KMS-11 (cell line): Measurements from ENCODE around the gene PPM1E.

Experiments used
- H2AFZ ChIP-seq: fragments of 200-600 bp; sonication (generic); 2 replicates; pipeline ENCODE4 v1.6.1; 2016; ENCODE audit warnings: antibody characterized with exemption, mixed run types, low read depth
- H3K27ac ChIP-seq: fragments of 200-600 bp; sonication (generic); 2 replicates; pipeline ENCODE4 v1.6.1; 2016; ENCODE audit warnings: mild to moderate bottlenecking, mixed run types
- H3K27me3 ChIP-seq: fragments of 200-600 bp; sonication (generic); 2 replicates; pipeline ENCODE4 v1.6.1; 2017; ENCODE audit warnings: mild to moderate bottlenecking, low read depth, mixed run types, moderate library complexity; ENCODE audit not compliant: insufficient read depth
- H3K36me3 ChIP-seq: fragments of 200-600 bp; sonication (generic); 2 replicates; pipeline ENCODE4 v1.6.1; 2017; ENCODE audit warnings: mild to moderate bottlenecking, mixed run types; ENCODE audit not compliant: insufficient read depth
- H3K4me1 ChIP-seq: fragments of 200-600 bp; sonication (generic); 2 replicates; pipeline ENCODE4 v1.6.1; 2016; ENCODE audit warnings: mild to moderate bottlenecking, low read depth, mixed run types; ENCODE audit not compliant: poor library complexity, severe bottlenecking
- H3K4me2 ChIP-seq: fragments of 200-600 bp; sonication (generic); 2 replicates; pipeline ENCODE4 v1.7.0; 2016; ENCODE audit warnings: mild to moderate bottlenecking, mixed run types
- H3K4me3 ChIP-seq: fragments of 200-600 bp; sonication (generic); IDR thresholded peaks from 2 replicates; pipeline ENCODE4 v1.6.1; 2017; ENCODE audit warnings: low read depth, low read length, mixed read lengths; ENCODE audit not compliant: insufficient read depth
- H3K79me2 ChIP-seq: fragments of 200-600 bp; sonication (generic); 2 replicates; pipeline ENCODE4 v1.6.1; 2016; ENCODE audit warnings: low read depth, mixed run types; ENCODE audit not compliant: insufficient read depth
- H3K9ac ChIP-seq: fragments of 200-600 bp; sonication (generic); 2 replicates; pipeline ENCODE4 v1.6.1; 2016; ENCODE audit warnings: mild to moderate bottlenecking, mixed run types
- H4K20me1 ChIP-seq: fragments of 200-600 bp; sonication (generic); 2 replicates; pipeline ENCODE4 v1.6.1; 2016; ENCODE audit warnings: mild to moderate bottlenecking, mixed run types; ENCODE audit not compliant: insufficient read depth
- CTCF ChIP-seq: fragments of 200-600 bp; sonication (generic); conservative IDR thresholded peaks from 2 replicates; pipeline ENCODE4 v1.6.1; 2017; ENCODE audit warnings: low read depth, mild to moderate bottlenecking, antibody characterized with exemption, low read length, moderate library complexity, mixed read lengths

PPM1E gene

GRCh38 chr17:58779446-58779845, 23.8 kb downstream of the PPM1E start:
- no peak overlapping the region for H3K4me2 ChIP-seq
- no peak for TF ChIP-seq CTCF
- no peaks in the 10 kb centered on the region for H4K20me1 ChIP-seq
- H3K4me1 ChIP-seq, result no peaks in the 10 kb centered on the region
- H3K36me3 ChIP-seq, result no peaks in the 10 kb centered on the region
- no peak overlapping the region for H3K9ac ChIP-seq
- H2AFZ ChIP-seq, result no peak overlapping the region
- H3K27me3 ChIP-seq, result no peaks in the 10 kb centered on the region
- H3K79me2 ChIP-seq, result no peaks in the 10 kb centered on the region
- H3K27ac ChIP-seq, result no peak overlapping the region
- no peak overlapping the region for H3K4me3 ChIP-seq

GRCh38 chr17:58783380-58783779, 27.7 kb downstream of the PPM1E start:
- no peak for TF ChIP-seq CTCF
- Histone ChIP-seq H4K20me1 (no peaks in the 10 kb centered on the region), H3K27me3 (no peaks in the 10 kb centered on the region), H3K27ac (no peak overlapping the region), H3K36me3 (no peaks in the 10 kb centered on the region), H3K4me2 (no peak overlapping the region), H2AFZ (no peak overlapping the region), H3K9ac (no peak overlapping the region), H3K79me2 (no peaks in the 10 kb centered on the region), H3K4me3 (no peak overlapping the region), H3K4me1 (no peaks in the 10 kb centered on the region)

GRCh38 chr17:58785097-58785496, 29.4 kb downstream of the PPM1E start:
- Histone ChIP-seq H3K4me3 (no peak overlapping the region), H3K9ac (no peak overlapping the region), H3K27me3 (no peaks in the 10 kb centered on the region), H3K4me2 (no peak overlapping the region), H3K36me3 (no peaks in the 10 kb centered on the region), H3K4me1 (no peaks in the 10 kb centered on the region), H3K79me2 (no peaks in the 10 kb centered on the region), H3K27ac (no peak overlapping the region), H4K20me1 (no peaks in the 10 kb centered on the region), H2AFZ (no peak overlapping the region)
- TF ChIP-seq CTCF, result no peak

GRCh38 chr17:58786586-58787295, 31.1 kb downstream of the PPM1E start:
- no peak overlapping the region for H3K27ac ChIP-seq

More at GRCh38 chr17:58786586-58787295, 31.1 kb downstream of the PPM1E start:
- Histone ChIP-seq H3K4me2 (no peak overlapping the region), H3K4me3 (no peak overlapping the region), H3K27me3 (no peaks in the 10 kb centered on the region), H2AFZ (no peak overlapping the region), H3K4me1 (no peaks in the 10 kb centered on the region), H3K79me2 (no peaks in the 10 kb centered on the region), H3K36me3 (no peaks in the 10 kb centered on the region), H4K20me1 (no peaks in the 10 kb centered on the region), H3K9ac (no peak overlapping the region)
- TF ChIP-seq CTCF, result no peak
